GM18519 (cell line): ENCODE results near the gene KLRB1.
"Not testable (repeated sequence)": the region's sequence is repeated elsewhere in the genome, so short reads cannot be mapped to it uniquely, and the experiment has no call there.

Source experiments
- ATAC-seq: cut with Tn5 transposase; IDR thresholded peaks from one replicate; pipeline ENCODE4 v1.9.1; 2021; ENCODE audit warnings: mild to moderate bottlenecking, moderate library complexity; ENCODE audit not compliant: unreplicated experiment, low FRiP score

The KLRB1 gene

GRCh38 chr12:9625019-9625418 is 17.3 kb upstream of the KLRB1 start:
- no peak for ATAC-seq

DNA sequence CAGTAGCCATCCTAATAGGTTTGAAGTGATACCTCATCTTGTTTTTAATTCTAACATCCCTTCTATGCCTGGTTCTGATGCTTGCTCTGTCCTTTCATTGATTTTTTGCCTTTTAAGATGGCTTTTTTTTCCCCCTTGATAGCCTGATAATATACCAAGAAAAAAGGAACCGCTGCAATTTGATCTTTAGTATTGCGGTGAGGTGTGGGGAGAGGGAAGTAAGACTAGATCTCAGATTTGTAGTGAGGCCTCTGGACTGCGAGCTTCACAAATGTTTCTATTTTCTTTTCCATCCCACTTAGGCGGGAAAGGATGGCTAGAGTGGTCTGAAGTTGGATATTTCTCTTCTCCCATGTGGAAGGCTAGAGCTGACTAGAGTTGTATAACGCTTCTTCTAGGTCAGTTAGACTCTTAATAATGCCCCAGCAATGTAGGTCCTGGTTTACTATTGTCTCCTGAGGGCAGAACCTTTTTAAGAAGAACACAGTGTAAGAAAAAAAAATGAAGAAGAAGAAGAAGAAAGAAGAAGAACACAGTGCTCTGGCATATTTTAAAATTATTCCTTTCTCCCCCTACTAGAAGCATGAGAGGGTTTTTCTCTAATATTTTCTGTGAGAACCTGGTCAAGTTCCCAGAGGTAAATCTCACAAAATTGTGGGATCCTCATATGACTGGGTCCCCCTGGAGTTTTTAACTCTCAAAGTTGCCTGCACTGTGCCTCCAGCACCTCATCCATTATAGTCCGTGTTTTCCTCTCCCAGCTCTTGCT is 11.9 kb upstream of the KLRB1 start:
- no peak for ATAC-seq

- ATAC-seq, result not testable (repeated sequence)
These were observed 11.2 kb upstream of the KLRB1 start for GRCh38 chr12:9618906-9619305.

GRCh38 chr12:9617124-9617523 is 9.4 kb upstream of the KLRB1 start:
- ATAC-seq, result no peak

DNA sequence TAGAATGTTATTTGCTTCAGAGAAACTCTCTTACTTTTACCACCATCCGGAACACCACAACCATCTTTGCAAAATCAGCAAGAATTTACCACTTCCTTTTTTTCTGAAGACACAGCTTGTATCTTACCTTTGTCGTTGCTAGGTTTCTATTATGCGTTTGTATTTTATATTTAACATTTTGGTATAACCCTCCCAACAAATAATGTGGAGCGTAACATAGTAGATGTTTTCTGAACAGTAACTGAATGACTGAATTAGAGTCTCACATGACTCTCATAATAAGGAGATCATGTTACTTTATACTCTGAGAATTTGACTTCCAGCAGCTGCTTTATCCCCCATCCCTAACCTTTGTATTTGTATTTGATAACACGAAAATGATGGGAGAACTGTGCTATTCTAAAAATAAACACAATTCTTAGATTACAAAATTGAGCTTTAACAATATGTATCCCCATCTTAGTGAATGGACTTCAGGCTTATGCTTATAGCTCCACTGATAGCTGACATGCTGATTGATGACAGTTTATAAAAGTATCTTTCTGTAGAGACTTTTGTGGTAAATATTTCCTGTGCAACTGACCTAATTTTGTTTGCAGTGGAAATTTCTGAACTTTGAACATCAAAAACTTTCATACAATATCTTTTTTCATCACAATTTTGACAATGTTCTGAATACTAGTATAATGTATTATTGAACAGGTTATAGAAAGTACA is 7.9 kb upstream of the KLRB1 start:
- ATAC-seq, result no peak

DNA sequence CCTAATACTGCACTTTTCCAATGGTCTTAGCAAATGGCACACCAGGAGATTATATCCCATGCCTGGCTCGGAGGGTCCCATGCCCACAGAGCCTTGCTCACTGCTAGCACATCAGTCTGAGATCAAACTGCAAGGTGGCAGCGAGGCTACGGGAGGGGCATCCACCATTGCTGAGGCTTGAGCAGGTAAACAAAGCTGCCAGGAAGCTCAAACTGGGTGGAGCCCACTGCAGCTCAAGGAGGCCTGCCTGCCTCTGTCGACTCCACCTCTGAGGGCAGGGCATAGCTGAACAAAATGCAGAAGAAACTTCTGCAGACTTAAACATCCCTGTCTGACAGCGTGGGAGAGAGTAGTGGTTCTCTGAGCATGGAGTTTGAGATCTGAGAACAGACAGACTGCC is 2.9 kb upstream of the KLRB1 start:
- not testable (repeated sequence) for ATAC-seq

DNA sequence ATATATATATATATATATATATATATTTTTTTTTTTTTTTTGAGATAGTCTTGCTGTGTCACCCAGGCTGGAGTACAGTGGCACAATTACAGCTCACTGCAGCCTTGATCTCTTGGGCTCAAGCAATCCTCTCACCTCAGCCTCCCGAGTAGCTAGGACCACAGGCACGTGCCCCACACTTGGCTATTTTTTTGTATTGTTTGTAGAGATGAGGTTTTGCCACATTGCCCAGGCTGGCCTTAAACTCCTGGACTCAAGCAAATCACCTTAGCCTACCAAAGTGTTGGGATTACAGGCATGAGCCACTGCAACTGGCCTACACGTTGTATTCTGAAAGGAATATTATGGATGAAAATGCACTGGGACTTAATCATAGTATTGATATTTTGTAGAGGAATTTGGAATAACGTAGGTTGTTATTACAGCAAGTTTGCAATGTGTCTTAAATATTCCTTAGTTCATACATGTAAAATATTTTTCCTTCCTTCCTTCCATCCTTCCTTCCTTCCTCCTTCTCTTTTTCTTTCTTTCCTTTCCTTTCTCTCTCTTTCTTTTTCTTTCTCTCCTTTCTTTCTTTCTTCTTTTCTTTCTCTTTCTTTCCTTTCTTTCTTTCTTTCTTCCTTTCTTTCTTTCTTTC is 862 bp downstream of the KLRB1 start:
- no peak for ATAC-seq

DNA sequence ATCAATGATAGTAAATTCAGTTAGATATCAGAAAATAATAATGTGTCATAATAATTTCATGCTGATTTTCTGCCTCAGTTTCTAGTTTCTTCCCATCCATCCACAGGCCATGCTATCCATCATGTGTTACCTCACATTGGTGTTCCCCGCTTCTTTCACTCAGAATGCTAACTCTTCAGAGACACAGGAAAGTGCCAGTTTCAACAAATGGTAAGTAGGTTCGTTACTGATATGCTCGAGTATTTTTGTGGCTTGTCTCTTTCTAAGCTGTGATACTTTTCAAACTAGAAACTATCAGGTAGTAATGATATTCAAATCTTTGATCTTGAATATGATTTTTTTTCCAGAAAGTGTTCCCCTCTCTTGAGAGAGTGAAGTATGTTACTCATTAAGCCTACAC is 1.5 kb downstream of the KLRB1 start:
- no peak for ATAC-seq

DNA sequence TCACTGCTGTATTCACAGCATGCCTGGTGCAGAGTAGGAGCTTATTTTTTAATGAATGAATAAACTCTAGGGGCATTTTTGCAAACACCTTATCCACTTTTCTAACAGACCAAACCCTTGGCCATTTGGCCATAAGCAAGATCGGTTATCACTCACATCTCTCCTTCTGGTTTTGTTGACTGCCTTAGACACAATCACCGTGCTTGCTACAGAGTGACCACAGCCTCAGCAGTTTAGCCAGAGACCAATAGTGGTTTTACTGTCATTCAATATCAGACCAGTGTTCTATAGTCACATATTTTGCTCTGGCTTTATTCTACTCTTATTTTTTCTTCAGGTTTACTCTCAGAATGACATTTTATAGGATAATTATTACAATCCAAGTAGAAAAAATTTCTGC is 2.2 kb downstream of the KLRB1 start:
- ATAC-seq, result no peak

DNA sequence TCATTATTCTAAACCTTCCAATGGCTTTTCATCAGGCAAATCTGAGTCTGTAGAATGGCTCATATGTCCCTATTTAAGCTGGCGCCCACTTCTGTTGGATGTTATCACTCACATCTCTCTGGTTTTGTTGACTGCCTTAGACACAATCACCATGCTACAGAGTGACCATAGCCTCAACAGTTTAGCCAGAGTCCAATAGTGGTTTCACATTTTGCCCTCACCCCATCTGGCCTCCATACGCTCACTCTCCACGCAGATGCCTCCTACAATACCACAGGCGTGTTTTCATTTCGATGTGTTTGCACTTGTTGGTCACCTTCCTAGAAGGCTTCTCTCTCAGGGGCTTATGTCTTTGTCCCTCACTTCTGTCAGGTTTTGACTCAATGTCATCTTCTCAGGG is 3.4 kb downstream of the KLRB1 start:
- no peak for ATAC-seq

GRCh38 chr12:9600426-9600825 is 7.3 kb downstream of the KLRB1 start:
- not testable (repeated sequence) for ATAC-seq

DNA sequence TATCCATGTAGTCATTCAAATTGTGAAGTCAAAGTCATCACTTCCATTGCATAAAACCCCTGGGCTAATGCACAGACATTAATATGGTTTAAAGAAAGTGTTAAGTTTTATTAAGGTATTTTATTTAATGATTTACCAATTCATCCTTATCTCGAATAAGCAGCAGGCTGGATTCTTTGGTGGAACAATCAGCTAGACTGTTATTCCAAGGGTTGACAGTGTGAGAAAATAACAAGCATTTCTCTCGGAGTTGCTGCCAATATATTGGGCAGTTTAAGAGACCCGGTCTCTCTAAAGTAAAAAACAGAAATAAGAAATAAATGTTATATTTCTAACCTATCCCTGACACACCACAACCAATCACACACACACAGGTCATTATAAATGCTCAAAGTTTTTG is 9.4 kb downstream of the KLRB1 start:
- no peak for ATAC-seq

DNA sequence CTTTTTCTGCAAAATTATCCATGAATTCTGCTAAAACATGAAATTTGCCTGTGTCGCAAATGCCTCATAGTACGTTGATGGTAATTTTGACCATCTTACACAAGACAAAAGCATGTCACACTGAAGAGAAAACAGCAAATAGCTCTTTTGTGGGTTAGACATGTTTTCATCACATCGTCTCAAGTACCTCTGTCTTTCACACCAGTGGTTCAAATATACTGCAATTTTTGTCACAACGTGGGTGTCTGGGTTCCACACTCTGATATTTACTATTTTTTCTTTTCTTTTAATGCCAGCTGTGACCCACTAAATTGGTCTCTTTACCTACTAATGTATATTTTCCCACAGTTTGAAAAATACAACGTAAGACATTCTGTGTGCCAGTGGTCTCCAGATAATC is 10.4 kb downstream of the KLRB1 start:
- ATAC-seq, result no peak

- no peak for ATAC-seq
These were observed 17.3 kb downstream of the KLRB1 start for GRCh38 chr12:9590441-9590840.

GRCh38 chr12:9588749-9589148 is 19.0 kb downstream of the KLRB1 start:
- ATAC-seq, result no peak

GRCh38 chr12:9587987-9588600 is 19.6 kb downstream of the KLRB1 start:
- no peak for ATAC-seq

- not testable (repeated sequence) for ATAC-seq
These were observed 30.0 kb downstream of the KLRB1 start for GRCh38 chr12:9577729-9578128.

- ATAC-seq, result not testable (repeated sequence)
These were observed 40.6 kb downstream of the KLRB1 start for GRCh38 chr12:9567151-9567550.

GRCh38 chr12:9566113-9566512 is 41.6 kb downstream of the KLRB1 start:
- not testable (repeated sequence) for ATAC-seq

DNA sequence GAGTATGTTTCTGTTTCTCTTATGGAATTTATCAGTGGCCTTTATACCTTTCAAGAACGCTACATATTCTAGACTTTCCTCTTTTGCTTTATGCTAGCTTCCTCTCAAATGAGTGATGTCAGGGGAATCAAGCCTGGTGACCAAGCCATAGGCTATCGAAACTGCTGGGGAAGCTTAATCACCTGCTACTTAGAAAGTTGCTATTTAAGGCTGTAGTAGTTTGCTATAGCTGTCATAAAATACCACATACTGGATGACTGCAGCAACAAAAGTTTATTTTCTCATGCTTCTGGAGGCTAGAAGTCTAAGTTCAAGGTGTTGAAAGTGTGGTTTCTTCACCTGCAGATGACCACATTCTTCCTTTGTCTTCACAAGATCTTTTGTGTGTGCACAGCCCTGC is 43.3 kb downstream of the KLRB1 start:
- not testable (repeated sequence) for ATAC-seq

GRCh38 chr12:9562841-9563453 is 44.8 kb downstream of the KLRB1 start:
- not testable (repeated sequence) for ATAC-seq
